GM23338 (cell line): ENCODE measurements around the gene KRT16. TPM values are rescaled to one million over a fixed set of nuclear protein-coding genes. Genes with fewer than 3 reads are reported as not detected.

Source experiments
- ATAC-seq: fragments of 200-7000 bp; cut with Tn5 transposase; 3 replicates; pipeline ENCODE4 v1.9.1; 2020
- DNase-seq: peaks from one replicate; pipeline ENCODE4 v3.0.0-alpha.2; 2015; ENCODE audit warnings: low spot score
- H2AFZ ChIP-seq: fragments of 200-600 bp; sonication (generic); 2 replicates; pipeline ENCODE4 v1.8.0; 2016; ENCODE audit warnings: antibody characterized with exemption, mild to moderate bottlenecking, moderate library complexity
- H3F3A ChIP-seq: fragments of 200-600 bp; sonication (generic); replicated peaks from 2 replicates; pipeline ENCODE4 v1.8.0; 2017; ENCODE audit warnings: antibody characterized with exemption, mixed run types, low read depth
- H3K27ac ChIP-seq: fragments of 200-600 bp; sonication (generic); 2 replicates; pipeline ENCODE4 v1.6.1; 2016; ENCODE audit warnings: low read depth
- H3K27me3 ChIP-seq: fragments of 200-600 bp; sonication (generic); 2 replicates; pipeline ENCODE4 v1.8.0; 2016; ENCODE audit warnings: mild to moderate bottlenecking, mixed run types, moderate library complexity; ENCODE audit not compliant: insufficient read depth
- H3K36me3 ChIP-seq: fragments of 200-600 bp; sonication (generic); 2 replicates; pipeline ENCODE4 v1.8.0; 2016; ENCODE audit warnings: mild to moderate bottlenecking; ENCODE audit not compliant: insufficient read depth
- H3K4me1 ChIP-seq: fragments of 200-600 bp; sonication (generic); 2 replicates; pipeline ENCODE4 v1.8.0; 2016; ENCODE audit warnings: mild to moderate bottlenecking, moderate library complexity; ENCODE audit not compliant: insufficient read depth
- H3K4me2 ChIP-seq: fragments of 200-600 bp; sonication (generic); 2 replicates; pipeline ENCODE4 v1.7.1; 2017; ENCODE audit warnings: mixed run types
- H3K4me3 ChIP-seq: fragments of 200-600 bp; sonication (generic); 2 replicates; pipeline ENCODE4 v1.6.1; 2016; ENCODE audit warnings: mixed run types
- H3K79me2 ChIP-seq: fragments of 200-600 bp; sonication (generic); replicated peaks from 2 replicates; pipeline ENCODE4 v1.8.0; 2017; ENCODE audit warnings: mild to moderate bottlenecking; ENCODE audit not compliant: insufficient read depth
- H3K9me2 ChIP-seq: fragments of 200-600 bp; sonication (generic); 2 replicates; pipeline ENCODE4 v1.8.0; 2017; ENCODE audit not compliant: insufficient read depth
- H4K20me1 ChIP-seq: fragments of 200-600 bp; sonication (generic); replicated peaks from 2 replicates; pipeline ENCODE4 v1.8.0; 2017; ENCODE audit warnings: mild to moderate bottlenecking; ENCODE audit not compliant: insufficient read depth
- H3K27ac Mint-ChIP-seq: 2 replicates; pipeline ENCODE4 v1.8.0; 2020; ENCODE audit warnings: inconsistent platforms, mild to moderate bottlenecking, moderate library complexity, mixed read lengths
- H3K27me3 Mint-ChIP-seq: 3 replicates; pipeline ENCODE4 v1.8.0; 2022; ENCODE audit warnings: low read depth, mild to moderate bottlenecking, moderate library complexity, mixed read lengths, inconsistent platforms; ENCODE audit not compliant: insufficient read depth, poor library complexity
- H3K36me3 Mint-ChIP-seq: 3 replicates; pipeline ENCODE4 v1.8.0; 2021; ENCODE audit warnings: low read depth, mild to moderate bottlenecking, inconsistent platforms, moderate library complexity, mixed read lengths
- H3K4me1 Mint-ChIP-seq: 3 replicates; pipeline ENCODE4 v1.8.0; 2020; ENCODE audit warnings: mild to moderate bottlenecking, inconsistent platforms, mixed read lengths
- H3K4me3 Mint-ChIP-seq: 3 replicates; pipeline ENCODE4 v1.8.0; 2021; ENCODE audit warnings: moderate library complexity, mild to moderate bottlenecking, inconsistent platforms, mixed read lengths
- H3K9me3 Mint-ChIP-seq: 3 replicates; pipeline ENCODE4 v1.8.0; 2020; ENCODE audit warnings: moderate library complexity, mild to moderate bottlenecking, inconsistent platforms, mixed read lengths
- CREB1 ChIP-seq: fragments of 250-450 bp; sonication (Bioruptor Pico); IDR thresholded peaks from 2 replicates; pipeline ENCODE4 v1.5.0; 2020; ENCODE audit warnings: low read depth, mild to moderate bottlenecking, moderate library complexity
- EZH2 ChIP-seq: fragments of 200-600 bp; sonication (generic); IDR thresholded peaks from one replicate; pipeline ENCODE4 v1.8.0; 2017; ENCODE audit warnings: antibody characterized with exemption, mild to moderate bottlenecking, low read depth; ENCODE audit not compliant: unreplicated experiment
- EZH2phosphoT487 ChIP-seq: fragments of 200-600 bp; sonication (generic); IDR thresholded peaks from one replicate; pipeline ENCODE4 v1.8.1; 2018; ENCODE audit warnings: antibody characterized with exemption; ENCODE audit not compliant: unreplicated experiment
- JUNB ChIP-seq: IDR thresholded peaks from one replicate; pipeline ENCODE4 v1.6.1; 2016; ENCODE audit warnings: antibody characterized with exemption; ENCODE audit not compliant: unreplicated experiment
- NANOG ChIP-seq: IDR thresholded peaks from 2 replicates; pipeline ENCODE4 v1.6.1; 2016; ENCODE audit warnings: antibody characterized with exemption, borderline replicate concordance
- STAT1 ChIP-seq: IDR thresholded peaks from one replicate; pipeline ENCODE4 v1.6.1; 2016; ENCODE audit warnings: antibody characterized with exemption; ENCODE audit not compliant: unreplicated experiment
- ZNF114 ChIP-seq: fragments of 250-450 bp; sonication (Bioruptor Pico); IDR thresholded peaks from 2 replicates; pipeline ENCODE4 v1.5.0; 2020; ENCODE audit warnings: mild to moderate bottlenecking, moderate library complexity
- ZNF331 ChIP-seq: fragments of 250-450 bp; sonication (Bioruptor Pico); IDR thresholded peaks from 2 replicates; pipeline ENCODE4 v1.5.0; 2020; ENCODE audit warnings: low read depth, mild to moderate bottlenecking, moderate library complexity
- ZNF462 ChIP-seq: fragments of 250-450 bp; sonication (Bioruptor Pico); IDR thresholded peaks from 2 replicates; pipeline ENCODE4 v1.5.0; 2020; ENCODE audit warnings: mild to moderate bottlenecking, moderate library complexity
- polyA plus RNA-seq: library from polyadenylated mRNA; unstranded; fragments of >200 nt; fragmentation: Nextera tagmentation; extraction: Ambion mirVana; gene quantifications from 2 replicates; pipeline ENCODE4 v1.2.1, GENCODE V29; 2016
- total RNA-seq: library from RNA; depleted of rRNA; stranded (reverse); fragments of >200 nt; shearing (Covaris generic); gene quantifications from 2 replicates; pipeline ENCODE4 v1.2.3, GENCODE V29; 2014
- TF ChIP-seq, protein P1 (sequence below): IDR thresholded peaks from 2 replicates; pipeline ENCODE4 v1.6.1; 2016; ENCODE audit warnings: antibody characterized with exemption
- TF ChIP-seq, protein P2 (sequence below): IDR thresholded peaks from one replicate; pipeline ENCODE4 v1.6.1; 2018; ENCODE audit warnings: antibody characterized with exemption; ENCODE audit not compliant: unreplicated experiment

Gene KRT16
- total and polyA plus RNA-seq, 2 experiments from 2014 or later, result not detected

GRCh38 chr17:41651625-41652460, 39.3 kb upstream of the KRT16 start (continued):
- no peak for TF ChIP-seq STAT1
- TF ChIP-seq EZH2phosphoT487, result no peak
- no peak for TF ChIP-seq ZNF462 (CRISPR knock-in tag)

DNA sequence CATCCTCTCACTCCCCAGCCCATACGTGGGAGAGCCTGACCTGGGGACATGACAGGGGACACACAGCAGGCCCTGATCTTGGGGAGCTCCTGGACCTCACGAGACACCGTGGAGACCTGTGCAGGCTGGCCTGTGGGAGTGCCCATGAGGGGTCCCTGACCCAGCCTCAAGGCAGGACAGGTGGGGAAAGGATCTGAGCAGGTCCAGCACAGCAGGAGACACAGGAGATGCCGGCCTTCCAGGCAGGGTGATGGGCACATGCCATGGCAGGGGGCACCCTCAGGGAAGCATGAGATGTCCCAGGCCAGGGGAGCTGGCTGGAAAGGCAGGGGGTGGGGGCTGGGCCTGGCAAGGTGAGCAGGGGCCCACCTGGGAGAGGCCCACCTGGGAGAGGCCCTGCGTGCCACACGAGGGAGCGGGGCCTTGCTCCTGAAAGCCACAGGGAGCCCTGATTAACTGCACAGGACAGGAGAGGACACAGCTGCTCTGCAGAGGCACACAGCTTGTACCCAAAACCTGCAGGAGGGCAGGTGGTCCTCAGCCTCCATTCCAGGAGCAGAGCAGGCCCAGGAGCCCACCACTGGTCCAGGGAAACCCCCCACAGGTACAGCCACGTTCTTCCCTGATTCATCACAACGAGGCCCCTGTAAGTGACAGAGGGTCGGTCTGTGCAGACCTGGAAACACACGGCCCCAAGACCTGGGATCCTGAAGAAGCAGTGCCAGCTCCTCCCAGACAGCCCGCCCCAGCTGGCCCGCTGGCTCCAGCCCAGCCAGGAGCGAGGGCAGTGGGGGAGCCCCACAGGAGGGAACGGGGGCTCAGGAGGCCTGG, 38.4 kb upstream of the KRT16 start:
- H3K27ac Mint-ChIP-seq, result no peak overlapping the region
- Histone ChIP-seq H3F3A (no peaks in the 10 kb centered on the region), H3K4me3 (no peak overlapping the region), H2AFZ (no peak overlapping the region), H4K20me1 (no peaks in the 10 kb centered on the region), H3K79me2 (no peaks in the 10 kb centered on the region), H3K27me3 (no peaks in the 10 kb centered on the region), H3K36me3 (no peaks in the 10 kb centered on the region), H3K4me1 (peaks cover 5% of the 10 kb centered on the region), H3K4me2 (no peak overlapping the region), H3K27ac (no peak overlapping the region), H3K9me2 (no peaks in the 10 kb centered on the region)
- peaks cover 6% of the 10 kb centered on the region for H3K27me3 Mint-ChIP-seq
- no peaks in the 10 kb centered on the region for H3K9me3 Mint-ChIP-seq
- H3K4me1 Mint-ChIP-seq, result peaks cover 12% of the 10 kb centered on the region
- H3K36me3 Mint-ChIP-seq, result no peaks in the 10 kb centered on the region
- ATAC-seq, result no peak
- H3K4me3 Mint-ChIP-seq, result no peak overlapping the region
- no peak for DNase-seq
- TF ChIP-seq ZNF331 (no peak), EZH2 (no peak), JUNB (no peak), STAT1 (no peak), CREB1 (CRISPR knock-in tag) (no peak), NANOG (no peak), ZNF114 (no peak)
- TF ChIP-seq, protein P1, sequence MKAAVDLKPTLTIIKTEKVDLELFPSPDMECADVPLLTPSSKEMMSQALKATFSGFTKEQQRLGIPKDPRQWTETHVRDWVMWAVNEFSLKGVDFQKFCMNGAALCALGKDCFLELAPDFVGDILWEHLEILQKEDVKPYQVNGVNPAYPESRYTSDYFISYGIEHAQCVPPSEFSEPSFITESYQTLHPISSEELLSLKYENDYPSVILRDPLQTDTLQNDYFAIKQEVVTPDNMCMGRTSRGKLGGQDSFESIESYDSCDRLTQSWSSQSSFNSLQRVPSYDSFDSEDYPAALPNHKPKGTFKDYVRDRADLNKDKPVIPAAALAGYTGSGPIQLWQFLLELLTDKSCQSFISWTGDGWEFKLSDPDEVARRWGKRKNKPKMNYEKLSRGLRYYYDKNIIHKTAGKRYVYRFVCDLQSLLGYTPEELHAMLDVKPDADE, result no peak
- TF ChIP-seq, protein P2, sequence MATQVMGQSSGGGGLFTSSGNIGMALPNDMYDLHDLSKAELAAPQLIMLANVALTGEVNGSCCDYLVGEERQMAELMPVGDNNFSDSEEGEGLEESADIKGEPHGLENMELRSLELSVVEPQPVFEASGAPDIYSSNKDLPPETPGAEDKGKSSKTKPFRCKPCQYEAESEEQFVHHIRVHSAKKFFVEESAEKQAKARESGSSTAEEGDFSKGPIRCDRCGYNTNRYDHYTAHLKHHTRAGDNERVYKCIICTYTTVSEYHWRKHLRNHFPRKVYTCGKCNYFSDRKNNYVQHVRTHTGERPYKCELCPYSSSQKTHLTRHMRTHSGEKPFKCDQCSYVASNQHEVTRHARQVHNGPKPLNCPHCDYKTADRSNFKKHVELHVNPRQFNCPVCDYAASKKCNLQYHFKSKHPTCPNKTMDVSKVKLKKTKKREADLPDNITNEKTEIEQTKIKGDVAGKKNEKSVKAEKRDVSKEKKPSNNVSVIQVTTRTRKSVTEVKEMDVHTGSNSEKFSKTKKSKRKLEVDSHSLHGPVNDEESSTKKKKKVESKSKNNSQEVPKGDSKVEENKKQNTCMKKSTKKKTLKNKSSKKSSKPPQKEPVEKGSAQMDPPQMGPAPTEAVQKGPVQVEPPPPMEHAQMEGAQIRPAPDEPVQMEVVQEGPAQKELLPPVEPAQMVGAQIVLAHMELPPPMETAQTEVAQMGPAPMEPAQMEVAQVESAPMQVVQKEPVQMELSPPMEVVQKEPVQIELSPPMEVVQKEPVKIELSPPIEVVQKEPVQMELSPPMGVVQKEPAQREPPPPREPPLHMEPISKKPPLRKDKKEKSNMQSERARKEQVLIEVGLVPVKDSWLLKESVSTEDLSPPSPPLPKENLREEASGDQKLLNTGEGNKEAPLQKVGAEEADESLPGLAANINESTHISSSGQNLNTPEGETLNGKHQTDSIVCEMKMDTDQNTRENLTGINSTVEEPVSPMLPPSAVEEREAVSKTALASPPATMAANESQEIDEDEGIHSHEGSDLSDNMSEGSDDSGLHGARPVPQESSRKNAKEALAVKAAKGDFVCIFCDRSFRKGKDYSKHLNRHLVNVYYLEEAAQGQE, result no peak
